OCI-LY1 (cell line): ENCODE results near the gene ADSS2.

Experiments used
- EZH2 ChIP-seq: fragments of 200-600 bp; sonication (generic), shearing (Covaris generic); IDR thresholded peaks from 2 replicates; pipeline ENCODE4 v1.8.0; 2017; ENCODE audit warnings: borderline replicate concordance, mixed run types, mild to moderate bottlenecking, antibody characterized with exemption, low read length, moderate library complexity, mixed read lengths
- TF ChIP-seq, protein P1 (sequence below): fragments of 200-600 bp; sonication (generic), shearing (Covaris generic); IDR thresholded peaks from 2 replicates; pipeline ENCODE4 v1.5.1; 2017; ENCODE audit warnings: mild to moderate bottlenecking, antibody characterized with exemption, low read length, moderate library complexity, mixed read lengths

DNA sequence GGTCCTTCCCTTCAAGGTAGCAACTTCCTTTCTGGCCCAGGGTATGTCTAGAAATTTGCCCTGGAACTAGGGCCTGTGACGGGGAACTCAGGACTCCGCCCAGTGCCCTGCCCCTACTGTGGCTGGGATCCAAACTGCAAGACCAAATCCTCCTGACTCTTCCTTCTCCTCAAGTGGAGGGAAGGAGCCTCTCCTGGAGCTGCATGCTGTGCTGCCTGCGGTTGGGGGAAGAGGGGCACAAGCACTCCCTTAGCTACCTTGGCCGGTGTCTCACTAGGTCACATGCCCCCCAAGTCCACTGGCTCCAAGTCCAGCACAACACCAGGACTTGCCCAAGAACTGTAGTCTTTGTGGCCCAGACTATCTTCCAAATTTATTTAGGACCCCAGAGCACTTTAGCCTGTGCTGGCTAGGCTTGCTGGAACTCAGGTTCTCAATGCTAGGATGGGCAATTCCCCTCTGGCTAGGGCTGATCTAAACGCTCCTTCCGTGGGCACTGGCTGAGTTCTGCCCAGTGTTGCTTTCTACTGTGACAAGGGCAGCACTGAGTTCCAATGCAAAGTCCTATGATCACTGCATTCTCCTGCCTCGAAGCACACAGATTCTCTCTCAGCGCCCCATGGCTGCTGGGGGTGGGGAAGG, 12.2 kb downstream of the ADSS2 start:
- TF ChIP-seq, protein P1, sequence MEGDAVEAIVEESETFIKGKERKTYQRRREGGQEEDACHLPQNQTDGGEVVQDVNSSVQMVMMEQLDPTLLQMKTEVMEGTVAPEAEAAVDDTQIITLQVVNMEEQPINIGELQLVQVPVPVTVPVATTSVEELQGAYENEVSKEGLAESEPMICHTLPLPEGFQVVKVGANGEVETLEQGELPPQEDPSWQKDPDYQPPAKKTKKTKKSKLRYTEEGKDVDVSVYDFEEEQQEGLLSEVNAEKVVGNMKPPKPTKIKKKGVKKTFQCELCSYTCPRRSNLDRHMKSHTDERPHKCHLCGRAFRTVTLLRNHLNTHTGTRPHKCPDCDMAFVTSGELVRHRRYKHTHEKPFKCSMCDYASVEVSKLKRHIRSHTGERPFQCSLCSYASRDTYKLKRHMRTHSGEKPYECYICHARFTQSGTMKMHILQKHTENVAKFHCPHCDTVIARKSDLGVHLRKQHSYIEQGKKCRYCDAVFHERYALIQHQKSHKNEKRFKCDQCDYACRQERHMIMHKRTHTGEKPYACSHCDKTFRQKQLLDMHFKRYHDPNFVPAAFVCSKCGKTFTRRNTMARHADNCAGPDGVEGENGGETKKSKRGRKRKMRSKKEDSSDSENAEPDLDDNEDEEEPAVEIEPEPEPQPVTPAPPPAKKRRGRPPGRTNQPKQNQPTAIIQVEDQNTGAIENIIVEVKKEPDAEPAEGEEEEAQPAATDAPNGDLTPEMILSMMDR: no peak
- TF ChIP-seq EZH2: no peak
